ENCODE results near the gene CREB5.
"Not testable (repeated sequence)": the region's sequence is repeated elsewhere in the genome, so short reads cannot be mapped to it uniquely, and the experiment has no call there.

Gene CREB5

DNA sequence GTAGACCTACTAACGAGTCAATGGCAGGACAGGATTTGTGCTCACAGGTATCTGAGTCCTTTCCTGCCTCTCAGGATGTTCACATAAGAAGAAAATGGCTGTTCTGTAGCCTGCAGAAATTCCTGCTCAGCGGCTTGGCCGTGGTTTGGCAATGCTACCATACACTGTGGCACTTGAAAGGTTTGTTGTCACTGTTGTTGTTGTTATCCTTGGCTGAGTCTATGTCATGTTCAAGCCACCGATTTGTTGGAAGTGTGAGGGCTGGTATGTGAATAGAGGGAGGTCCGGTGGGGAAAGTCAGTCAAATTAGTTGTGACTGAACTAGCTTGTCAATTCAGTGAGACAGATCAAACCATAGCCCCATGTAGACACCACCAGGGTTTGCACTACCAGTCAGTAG is 345.9 kb downstream of the CREB5 start:
- DNase-seq: no peak

DNA sequence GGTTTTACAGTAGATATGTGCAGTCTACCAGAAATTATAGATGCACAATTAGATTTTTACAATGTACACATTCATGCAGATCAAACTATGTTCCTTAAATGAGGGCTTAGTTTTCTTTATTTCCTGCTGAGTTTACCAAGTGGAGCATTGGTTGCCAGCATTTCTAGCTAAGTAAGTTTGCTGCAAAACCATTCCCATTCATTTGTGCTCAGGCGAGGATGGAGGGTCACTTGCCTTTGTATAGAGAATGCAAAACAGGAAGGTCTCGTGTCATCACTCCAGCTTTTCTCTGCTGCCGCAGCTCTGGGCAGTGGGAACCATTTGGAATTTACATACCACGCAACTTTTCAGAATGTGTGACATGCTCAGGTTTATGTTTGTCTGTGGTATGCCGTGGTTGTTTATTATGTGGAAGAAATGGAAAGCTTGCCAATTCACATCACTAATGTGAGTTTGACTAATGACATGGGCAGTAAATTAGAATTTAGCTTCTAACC is 347.2 kb downstream of the CREB5 start:
- DNase-seq: no peak

GRCh38 chr7:28761505-28761904 is 349.2 kb downstream of the CREB5 start:
- DNase-seq: no peak

- DNase-seq: no peak
Measured at GRCh38 chr7:28762651-28763050, 350.3 kb downstream of the CREB5 start.

GRCh38 chr7:28766359-28766758 is 354.0 kb downstream of the CREB5 start:
- no peak for DNase-seq

GRCh38 chr7:28767356-28767755 is 355.0 kb downstream of the CREB5 start:
- DNase-seq: no peak

DNA sequence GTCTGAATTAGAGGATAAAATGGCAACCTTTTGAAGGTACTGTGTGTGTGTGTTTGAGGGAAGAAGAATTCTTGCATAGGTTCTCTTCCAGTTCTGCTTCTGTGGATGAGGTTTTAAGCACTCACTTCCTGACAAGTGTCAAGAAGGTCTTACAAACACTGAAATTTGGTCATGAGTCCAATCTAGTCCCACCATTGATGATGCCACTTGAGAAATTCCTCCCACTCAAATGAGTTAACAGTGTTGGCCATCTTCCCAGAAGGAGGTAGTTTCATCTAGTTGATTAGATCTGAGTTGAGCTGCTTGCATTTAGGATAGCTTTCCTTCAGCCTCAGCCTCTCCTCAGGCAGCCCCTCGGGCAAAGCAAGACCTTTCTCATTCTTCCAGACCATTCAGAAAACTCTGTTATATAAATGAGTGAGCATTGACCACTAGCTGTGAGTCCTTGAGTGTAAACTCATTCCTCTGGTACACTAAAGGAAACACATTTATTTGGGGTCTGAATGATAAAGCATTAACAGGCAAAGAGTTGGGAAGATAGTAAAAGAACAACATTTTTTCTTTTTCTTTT is 356.3 kb downstream of the CREB5 start:
- DNase-seq: no peak

GRCh38 chr7:28771906-28772622 is 359.7 kb downstream of the CREB5 start:
- DNase-seq: no peak

DNA sequence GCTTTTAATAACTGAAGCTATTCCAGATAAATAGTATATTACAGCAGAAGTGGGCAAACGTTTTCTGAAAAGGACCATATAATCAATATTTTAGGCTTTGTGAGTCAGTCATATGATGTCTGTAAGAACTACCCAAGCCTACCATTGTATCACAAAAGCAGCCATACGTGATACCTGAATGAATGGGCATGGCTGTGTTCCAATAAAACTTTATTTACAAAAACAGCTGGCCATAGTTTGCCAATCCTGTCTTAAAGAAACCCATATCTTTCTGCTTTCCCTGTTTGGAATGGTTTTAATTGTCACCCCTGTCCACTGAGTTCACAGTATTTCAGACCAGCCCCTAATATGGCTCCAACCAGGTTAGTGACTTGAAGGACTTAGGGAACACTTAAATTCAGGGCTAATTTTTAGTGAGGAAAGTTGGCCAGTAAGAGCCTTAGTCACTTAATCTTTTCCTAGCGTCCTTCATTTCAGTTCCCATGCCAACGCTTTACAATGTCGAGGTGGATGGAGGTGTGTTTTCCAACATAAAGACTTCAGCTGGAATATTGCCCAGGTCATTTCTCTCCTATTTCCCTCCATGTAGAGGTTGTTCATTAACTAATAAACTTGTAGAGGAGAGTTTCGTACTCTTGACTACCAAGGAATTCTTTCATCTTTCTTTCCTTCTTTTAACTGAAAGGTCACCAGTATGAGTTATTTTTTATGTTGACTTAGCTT is 361.3 kb downstream of the CREB5 start:
- DNase-seq: no peak

DNA sequence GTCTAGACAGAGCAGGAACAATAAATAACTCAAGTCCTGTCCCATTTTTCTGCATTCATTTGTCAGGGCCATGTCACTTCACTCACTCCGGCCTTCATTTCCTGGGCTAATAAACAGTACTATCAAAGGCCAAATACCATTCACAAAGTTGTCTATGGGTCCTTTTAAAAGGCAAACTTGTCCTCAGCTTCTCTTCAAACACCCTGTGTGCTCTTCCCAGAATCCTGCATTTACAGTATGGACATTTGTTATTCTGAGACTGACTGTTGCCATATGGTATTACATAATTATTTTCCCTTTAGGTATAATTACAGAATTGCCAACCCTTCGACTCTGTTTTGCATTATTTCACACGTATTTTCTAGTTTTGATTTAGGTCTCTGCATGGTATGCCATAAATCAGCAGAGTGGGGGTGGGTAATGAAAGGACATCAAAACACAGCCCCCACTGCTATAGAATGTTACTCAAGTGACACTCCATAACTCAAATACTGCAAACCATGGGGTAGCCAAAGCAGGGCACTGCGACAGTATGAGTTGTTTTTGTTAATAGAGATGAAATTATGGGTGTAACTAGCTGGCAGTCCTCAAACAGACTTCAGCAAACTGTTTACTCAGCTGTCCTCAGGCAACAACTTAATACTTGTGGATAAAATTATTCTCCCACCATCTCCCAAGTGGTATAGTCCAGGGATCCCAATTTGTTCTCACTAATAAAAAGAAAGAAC is 362.1 kb downstream of the CREB5 start:
- no peak for DNase-seq

GRCh38 chr7:28776463-28777157 is 364.3 kb downstream of the CREB5 start:
- DNase-seq: no peak

DNA sequence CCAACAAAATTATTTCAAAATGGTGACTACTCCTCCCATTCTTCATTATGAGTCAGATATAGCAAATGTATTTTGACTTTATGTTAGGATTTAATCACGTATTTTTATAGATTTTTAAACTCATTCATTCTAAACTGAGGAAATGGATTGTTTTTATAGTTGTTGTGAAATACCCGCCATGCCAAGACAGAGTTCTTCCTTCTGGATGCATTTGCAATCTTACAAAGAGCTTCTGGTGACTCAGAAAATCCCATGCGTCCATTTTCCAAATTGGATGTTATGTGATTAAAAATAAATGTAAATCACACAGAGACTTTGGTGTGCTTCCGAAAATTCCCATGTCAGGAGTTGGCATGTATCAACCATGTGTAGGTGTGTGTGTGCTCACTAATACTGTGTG is 366.5 kb downstream of the CREB5 start:
- no peak for DNase-seq

- no peak for DNase-seq
Measured at GRCh38 chr7:28779954-28780353, 367.6 kb downstream of the CREB5 start.

GRCh38 chr7:28782362-28782761 is 370.0 kb downstream of the CREB5 start:
- DNase-seq: no peak

- no peak for DNase-seq
Measured at GRCh38 chr7:28784171-28784902, 372.0 kb downstream of the CREB5 start.

DNA sequence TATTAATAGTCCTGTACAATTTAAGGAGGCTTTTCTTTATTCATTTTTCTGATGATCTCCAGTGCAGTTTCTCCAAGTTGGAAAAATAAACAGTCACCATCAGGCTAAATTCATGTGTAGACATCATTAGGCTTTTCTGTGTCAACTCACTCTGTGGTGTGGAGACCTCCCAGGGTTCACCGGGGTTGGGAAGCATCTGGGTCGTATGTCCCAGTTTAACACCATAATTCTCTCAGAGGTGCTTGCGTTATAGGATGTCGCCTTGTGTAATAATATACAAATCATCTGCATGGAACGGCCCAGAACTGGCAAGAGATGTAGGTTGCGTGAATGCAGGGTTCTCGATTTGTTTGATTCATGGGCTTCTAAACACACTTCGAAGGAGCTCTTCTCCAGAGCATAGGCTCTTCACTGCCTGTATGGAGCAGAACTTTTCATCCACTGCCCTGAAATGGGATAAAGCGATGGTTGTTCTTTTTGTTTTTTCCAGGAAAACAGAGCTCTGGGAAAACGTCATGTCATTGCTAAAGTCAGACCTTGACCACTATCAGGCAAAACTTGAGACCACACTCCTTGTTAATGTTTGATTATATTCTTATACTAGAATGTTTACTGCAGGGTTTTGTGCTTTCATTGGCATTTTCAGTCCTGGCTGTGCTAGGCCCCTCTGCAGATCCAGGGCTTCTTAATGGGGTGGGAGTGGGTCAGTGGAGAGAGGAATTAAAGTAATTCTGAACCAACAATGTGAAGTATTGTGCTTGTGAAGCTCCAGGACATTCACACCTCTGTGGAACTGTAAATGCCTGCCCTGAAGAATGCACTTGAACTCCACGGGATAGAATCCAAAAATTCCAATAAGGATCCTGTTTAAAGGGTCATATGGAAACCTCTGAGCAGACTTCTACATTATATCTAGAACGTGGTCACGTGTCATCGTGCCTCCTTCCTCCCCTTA is 373.0 kb downstream of the CREB5 start:
- DNase-seq: no peak

GRCh38 chr7:28786156-28786555 is 373.8 kb downstream of the CREB5 start:
- not testable (repeated sequence) for DNase-seq

DNA sequence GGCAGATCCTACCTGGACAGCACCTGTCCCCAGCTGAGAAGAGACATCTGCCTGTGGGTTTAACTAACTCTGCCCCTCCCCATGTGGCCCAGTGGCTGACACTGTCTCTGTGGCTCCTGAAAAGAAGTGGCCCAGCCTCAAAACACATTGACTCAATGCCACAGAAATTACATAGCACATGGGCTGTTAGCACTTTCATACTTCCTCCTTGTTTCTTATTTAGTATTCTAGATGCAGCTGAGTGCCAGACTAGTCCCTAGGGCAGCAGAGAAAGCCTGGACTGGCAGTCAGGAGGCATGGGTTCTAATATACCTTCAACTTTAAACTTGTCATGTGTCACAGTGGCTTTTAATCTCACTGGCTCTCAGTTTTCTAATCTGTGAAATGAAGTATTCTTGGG is 374.8 kb downstream of the CREB5 start:
- DNase-seq: no peak

- no peak for DNase-seq
Measured at GRCh38 chr7:28790467-28790866, 378.1 kb downstream of the CREB5 start.

GRCh38 chr7:28792858-28793257 is 380.5 kb downstream of the CREB5 start:
- no peak for DNase-seq
